ENCODE measurements around the gene DHTKD1.
A peak's percentile ranks its signal among the peaks of the same experiment; 100 is the strongest.
"Not testable (repeated sequence)": the region's sequence is repeated elsewhere in the genome, so short reads cannot be mapped to it uniquely, and the experiment has no call there.

Gene DHTKD1

DNA sequence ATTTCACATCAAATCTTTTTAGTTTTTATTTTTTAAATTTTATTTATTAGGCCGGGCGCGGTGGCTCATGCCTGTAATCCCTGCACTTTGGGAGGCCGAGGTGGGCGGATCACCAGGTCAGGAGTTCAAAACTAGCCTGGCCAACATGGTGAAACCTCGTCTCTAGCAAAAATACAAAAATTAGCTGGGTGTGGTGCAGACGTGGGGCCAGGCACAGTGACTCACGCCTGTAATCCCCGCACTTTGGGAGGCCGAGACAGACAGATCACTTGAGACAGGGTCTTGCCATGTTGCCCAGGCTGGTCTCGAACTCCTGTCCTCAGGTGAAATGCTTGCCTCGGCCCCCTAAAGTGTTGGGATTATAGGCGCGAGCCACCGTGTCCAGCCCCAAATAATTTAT lies 2.7 kb downstream of the DHTKD1 start:
- H3K27ac ChIP-seq (ENCODE audit: low read depth, low read length); H3K27me3 ChIP-seq (ENCODE audit: insufficient read depth, low read length); H3K79me2 ChIP-seq (ENCODE audit: control insufficient read depth, insufficient read depth, low read length, unreplicated experiment); H2AFZ ChIP-seq (ENCODE audit: low read length, unreplicated experiment); H3K36me3 ChIP-seq (ENCODE audit: insufficient read depth, low read length); H3K4me3 ChIP-seq (ENCODE audit: low read depth, low read length): not testable (repeated sequence)
- H3K4me1 ChIP-seq (ENCODE audit: control insufficient read depth, insufficient read depth, low read length, unreplicated experiment): peaks cover 12% of the 10 kb centered on the region

DNA sequence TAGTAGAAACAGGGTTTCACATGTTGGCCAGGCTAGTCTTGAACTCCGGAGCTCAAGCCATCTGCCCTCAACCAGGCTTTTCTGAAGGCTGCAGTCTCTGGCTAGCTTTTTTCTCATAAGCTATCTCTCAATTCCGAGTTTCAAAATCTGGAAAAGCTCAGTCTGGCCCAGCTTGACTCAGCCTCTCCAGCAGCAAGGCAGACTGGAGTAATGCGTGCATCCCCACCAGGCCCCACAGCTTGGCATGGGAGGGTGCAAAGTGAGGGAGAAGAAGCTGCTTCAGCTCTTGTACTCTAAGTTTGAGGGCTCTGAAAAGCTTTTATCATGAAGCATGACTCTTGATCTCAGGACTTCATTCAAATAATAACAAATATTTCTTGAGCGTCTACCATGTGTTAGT lies 4.8 kb downstream of the DHTKD1 start:
- Histone ChIP-seq H3K27ac (ENCODE audit: low read depth, low read length) (no peak overlapping the region), H3K4me3 (ENCODE audit: low read depth, low read length) (no peak overlapping the region), H3K36me3 (ENCODE audit: insufficient read depth, low read length) (no peaks in the 10 kb centered on the region), H3K27me3 (ENCODE audit: insufficient read depth, low read length) (no peaks in the 10 kb centered on the region), H2AFZ (ENCODE audit: low read length, unreplicated experiment) (no peak overlapping the region), H3K4me1 (ENCODE audit: control insufficient read depth, insufficient read depth, low read length, unreplicated experiment) (peaks cover 5% of the 10 kb centered on the region), H3K79me2 (ENCODE audit: control insufficient read depth, insufficient read depth, low read length, unreplicated experiment) (no peaks in the 10 kb centered on the region)

GRCh38 chr10:12077580-12078180 lies 8.9 kb downstream of the DHTKD1 start:
- no peaks in the 10 kb centered on the region for H3K79me2 ChIP-seq (ENCODE audit: control insufficient read depth, insufficient read depth, low read length, unreplicated experiment)
- no peaks in the 10 kb centered on the region for H3K27me3 ChIP-seq (ENCODE audit: insufficient read depth, low read length)
- no peaks in the 10 kb centered on the region for H3K36me3 ChIP-seq (ENCODE audit: insufficient read depth, low read length)
- peaks cover 10% of the 10 kb centered on the region for H3K4me1 ChIP-seq (ENCODE audit: control insufficient read depth, insufficient read depth, low read length, unreplicated experiment)
- no peak overlapping the region for H2AFZ ChIP-seq (ENCODE audit: low read length, unreplicated experiment)
- no peak overlapping the region for H3K4me3 ChIP-seq (ENCODE audit: low read depth, low read length)
- no peak overlapping the region for H3K27ac ChIP-seq (ENCODE audit: low read depth, low read length)

GRCh38 chr10:12081470-12081869 lies 12.7 kb downstream of the DHTKD1 start:
- Histone ChIP-seq H3K36me3 (ENCODE audit: insufficient read depth, low read length) (no peaks in the 10 kb centered on the region), H3K4me1 (ENCODE audit: control insufficient read depth, insufficient read depth, low read length, unreplicated experiment) (peaks cover 10% of the 10 kb centered on the region), H3K27me3 (ENCODE audit: insufficient read depth, low read length) (no peaks in the 10 kb centered on the region), H2AFZ (ENCODE audit: low read length, unreplicated experiment) (no peak overlapping the region), H3K27ac (ENCODE audit: low read depth, low read length) (peak overlapping the region; percentile 12; the same call in 1 of the 2 replicates), H3K4me3 (ENCODE audit: low read depth, low read length) (no peak overlapping the region), H3K79me2 (ENCODE audit: control insufficient read depth, insufficient read depth, low read length, unreplicated experiment) (no peaks in the 10 kb centered on the region)

DNA sequence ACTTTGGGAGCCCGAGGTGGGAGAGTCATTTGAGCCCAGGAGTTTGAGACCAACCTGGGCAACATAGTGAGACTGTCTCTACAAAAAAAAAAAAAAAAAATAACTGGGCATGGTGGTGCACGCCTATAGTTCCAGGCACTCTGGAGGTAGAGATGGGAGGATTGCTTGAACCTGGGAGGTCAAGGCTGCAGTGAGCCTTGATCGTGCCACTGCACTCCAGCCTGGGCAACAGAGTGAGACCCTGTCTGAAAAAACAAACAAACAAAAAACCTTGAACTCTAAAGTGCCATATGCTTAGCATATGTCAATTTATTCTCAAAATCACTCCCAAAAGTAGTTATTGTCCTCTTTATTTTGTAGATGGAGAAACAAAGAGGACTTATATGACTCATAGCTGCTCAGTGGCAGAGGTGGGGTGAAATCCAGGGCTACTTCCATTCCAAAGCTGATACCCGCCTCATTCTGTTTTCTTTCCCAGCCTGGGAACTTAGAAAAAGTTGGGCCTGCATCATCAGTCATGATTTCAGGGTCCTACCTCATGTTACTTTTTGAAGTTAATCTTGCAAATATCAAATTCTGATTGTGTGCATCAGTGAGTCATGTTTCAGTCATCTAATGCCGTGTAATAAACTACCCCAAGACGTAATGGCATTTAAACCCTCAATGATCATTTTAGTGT lies 13.3 kb downstream of the DHTKD1 start:
- Histone ChIP-seq H3K36me3 (ENCODE audit: insufficient read depth, low read length) (peaks cover 1% of the 10 kb centered on the region; the same call in 1 of the 2 replicates), H3K79me2 (ENCODE audit: control insufficient read depth, insufficient read depth, low read length, unreplicated experiment) (no peaks in the 10 kb centered on the region), H2AFZ (ENCODE audit: low read length, unreplicated experiment) (no peak overlapping the region), H3K27ac (ENCODE audit: low read depth, low read length) (peak overlapping the region; percentile 12; the same call in 1 of the 2 replicates), H3K4me3 (ENCODE audit: low read depth, low read length) (no peak overlapping the region), H3K27me3 (ENCODE audit: insufficient read depth, low read length) (no peaks in the 10 kb centered on the region), H3K4me1 (ENCODE audit: control insufficient read depth, insufficient read depth, low read length, unreplicated experiment) (peaks cover 10% of the 10 kb centered on the region)

- no peak overlapping the region for H2AFZ ChIP-seq (ENCODE audit: low read length, unreplicated experiment)
- H3K27ac ChIP-seq (ENCODE audit: low read depth, low read length): no peak overlapping the region
- peaks cover 9% of the 10 kb centered on the region for H3K36me3 ChIP-seq (ENCODE audit: insufficient read depth, low read length)
- H3K4me3 ChIP-seq (ENCODE audit: low read depth, low read length): no peak overlapping the region
- no peaks in the 10 kb centered on the region for H3K79me2 ChIP-seq (ENCODE audit: control insufficient read depth, insufficient read depth, low read length, unreplicated experiment)
- H3K4me1 ChIP-seq (ENCODE audit: control insufficient read depth, insufficient read depth, low read length, unreplicated experiment): no peaks in the 10 kb centered on the region
- no peaks in the 10 kb centered on the region for H3K27me3 ChIP-seq (ENCODE audit: insufficient read depth, low read length)
These were observed 20.2 kb downstream of the DHTKD1 start for GRCh38 chr10:12088919-12089318.

- Histone ChIP-seq H3K36me3 (ENCODE audit: insufficient read depth, low read length) (peaks cover 9% of the 10 kb centered on the region), H3K4me3 (ENCODE audit: low read depth, low read length) (no peak overlapping the region), H2AFZ (ENCODE audit: low read length, unreplicated experiment) (no peak overlapping the region), H3K27ac (ENCODE audit: low read depth, low read length) (no peak overlapping the region), H3K79me2 (ENCODE audit: control insufficient read depth, insufficient read depth, low read length, unreplicated experiment) (no peaks in the 10 kb centered on the region), H3K27me3 (ENCODE audit: insufficient read depth, low read length) (no peaks in the 10 kb centered on the region), H3K4me1 (ENCODE audit: control insufficient read depth, insufficient read depth, low read length, unreplicated experiment) (no peaks in the 10 kb centered on the region)
These were observed 22.7 kb downstream of the DHTKD1 start for GRCh38 chr10:12091421-12091820.

GRCh38 chr10:12097361-12097760 lies 28.6 kb downstream of the DHTKD1 start:
- not testable (repeated sequence) for H3K36me3 ChIP-seq (ENCODE audit: insufficient read depth, low read length); H3K4me1 ChIP-seq (ENCODE audit: control insufficient read depth, insufficient read depth, low read length, unreplicated experiment); H3K79me2 ChIP-seq (ENCODE audit: control insufficient read depth, insufficient read depth, low read length, unreplicated experiment); H3K27me3 ChIP-seq (ENCODE audit: insufficient read depth, low read length); H2AFZ ChIP-seq (ENCODE audit: low read length, unreplicated experiment); H3K27ac ChIP-seq (ENCODE audit: low read depth, low read length); H3K4me3 ChIP-seq (ENCODE audit: low read depth, low read length)

DNA sequence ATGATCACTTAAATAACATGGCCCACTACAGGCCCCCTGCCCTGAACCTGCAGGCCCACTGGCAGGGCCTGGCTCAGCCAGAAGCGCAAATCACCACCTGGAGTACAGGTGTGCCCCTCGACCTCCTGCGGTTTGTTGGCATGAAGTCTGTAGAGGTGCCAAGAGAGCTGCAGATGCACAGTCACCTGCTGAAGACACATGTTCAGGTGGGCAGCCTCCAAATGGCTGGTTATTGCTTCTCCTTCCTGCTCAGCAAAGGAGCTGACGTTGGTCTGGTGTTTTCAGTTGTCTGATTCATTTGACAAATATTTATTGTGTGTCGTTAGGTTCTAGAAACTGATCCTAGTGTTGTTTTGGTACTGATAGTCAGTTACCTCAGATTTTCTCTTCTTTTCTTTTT lies 29.0 kb downstream of the DHTKD1 start:
- Histone ChIP-seq H3K4me1 (ENCODE audit: control insufficient read depth, insufficient read depth, low read length, unreplicated experiment) (no peaks in the 10 kb centered on the region), H3K4me3 (ENCODE audit: low read depth, low read length) (no peak overlapping the region), H3K27me3 (ENCODE audit: insufficient read depth, low read length) (no peaks in the 10 kb centered on the region), H3K36me3 (ENCODE audit: insufficient read depth, low read length) (peaks cover 7% of the 10 kb centered on the region), H3K79me2 (ENCODE audit: control insufficient read depth, insufficient read depth, low read length, unreplicated experiment) (no peaks in the 10 kb centered on the region), H2AFZ (ENCODE audit: low read length, unreplicated experiment) (no peak overlapping the region), H3K27ac (ENCODE audit: low read depth, low read length) (no peak overlapping the region)

DNA sequence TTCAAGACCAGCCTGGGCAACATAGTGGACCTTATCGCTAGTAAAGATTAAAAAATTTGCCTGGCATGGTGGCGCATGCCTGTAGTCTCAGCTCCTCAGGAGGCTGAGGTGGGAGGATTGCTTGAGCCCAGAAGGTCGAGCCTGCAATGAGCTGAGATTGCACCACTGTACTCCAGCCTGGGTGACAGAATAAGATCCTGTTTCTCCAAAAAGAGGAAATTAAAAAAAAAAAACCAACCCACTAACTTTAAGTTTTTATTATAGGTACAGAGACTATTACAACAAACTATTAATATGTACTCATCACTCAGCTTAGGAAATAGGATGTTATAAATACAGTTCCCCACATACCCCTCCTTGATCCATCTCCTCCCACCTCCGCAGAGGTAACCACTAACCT lies 30.2 kb downstream of the DHTKD1 start:
- Histone ChIP-seq H3K36me3 (ENCODE audit: insufficient read depth, low read length) (peaks cover 7% of the 10 kb centered on the region), H3K4me1 (ENCODE audit: control insufficient read depth, insufficient read depth, low read length, unreplicated experiment) (no peaks in the 10 kb centered on the region), H3K79me2 (ENCODE audit: control insufficient read depth, insufficient read depth, low read length, unreplicated experiment) (no peaks in the 10 kb centered on the region), H3K27me3 (ENCODE audit: insufficient read depth, low read length) (no peaks in the 10 kb centered on the region), H2AFZ (ENCODE audit: low read length, unreplicated experiment) (no peak overlapping the region), H3K4me3 (ENCODE audit: low read depth, low read length) (no peak overlapping the region), H3K27ac (ENCODE audit: low read depth, low read length) (no peak overlapping the region)

DNA sequence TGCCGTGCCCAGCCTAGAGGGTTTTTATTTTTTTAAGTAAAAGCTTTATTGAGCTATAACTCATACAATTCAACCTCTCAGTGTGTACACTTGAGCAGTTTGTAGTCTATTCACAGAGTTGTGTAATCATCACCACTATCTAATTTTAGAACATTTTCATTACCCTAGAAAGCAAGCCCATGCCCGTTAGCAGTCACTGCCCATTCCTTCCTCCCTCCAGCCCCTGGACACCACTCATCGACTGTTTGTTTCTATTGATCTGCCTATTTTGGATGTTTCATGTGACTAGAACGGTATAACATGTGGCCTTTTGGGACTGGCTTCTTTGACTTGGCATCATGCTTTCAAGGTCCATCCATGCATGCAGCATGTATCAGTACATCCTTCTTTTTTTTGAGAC lies 35.0 kb downstream of the DHTKD1 start:
- Histone ChIP-seq H3K27ac (ENCODE audit: low read depth, low read length) (no peak overlapping the region), H2AFZ (ENCODE audit: low read length, unreplicated experiment) (no peak overlapping the region), H3K4me1 (ENCODE audit: control insufficient read depth, insufficient read depth, low read length, unreplicated experiment) (no peaks in the 10 kb centered on the region), H3K36me3 (ENCODE audit: insufficient read depth, low read length) (peaks cover 7% of the 10 kb centered on the region), H3K27me3 (ENCODE audit: insufficient read depth, low read length) (no peaks in the 10 kb centered on the region), H3K4me3 (ENCODE audit: low read depth, low read length) (no peak overlapping the region), H3K79me2 (ENCODE audit: control insufficient read depth, insufficient read depth, low read length, unreplicated experiment) (no peaks in the 10 kb centered on the region)
